Coronary artery (tissue), 2 donors: ENCODE data around the gene SPATA24.
"Not testable (repeated sequence)": the region's sequence is repeated elsewhere in the genome, so short reads cannot be mapped to it uniquely, and the experiment has no call there.

ENCODE experiments used
- DNase-seq: peaks from one replicate; pipeline ENCODE4 v3.0.0-alpha.2; 2017; ENCODE audit warnings: low spot score
- H3K27ac ChIP-seq, 2 donors: fragments of 200-600 bp; sonication (generic); one replicate each; pipeline ENCODE4 v1.5.1; 2016 to 2019
- H3K4me3 ChIP-seq: fragments of 200-600 bp; sonication (generic); 2 replicates; pipeline ENCODE4 v1.5.1; 2016; ENCODE audit warnings: mild to moderate bottlenecking, moderate library complexity
- TF ChIP-seq, protein P1 (sequence below): fragments of 200-600 bp; sonication (generic); IDR thresholded peaks from one replicate; pipeline ENCODE4 v1.5.1; 2019; ENCODE audit warnings: antibody characterized with exemption

Gene SPATA24

DNA sequence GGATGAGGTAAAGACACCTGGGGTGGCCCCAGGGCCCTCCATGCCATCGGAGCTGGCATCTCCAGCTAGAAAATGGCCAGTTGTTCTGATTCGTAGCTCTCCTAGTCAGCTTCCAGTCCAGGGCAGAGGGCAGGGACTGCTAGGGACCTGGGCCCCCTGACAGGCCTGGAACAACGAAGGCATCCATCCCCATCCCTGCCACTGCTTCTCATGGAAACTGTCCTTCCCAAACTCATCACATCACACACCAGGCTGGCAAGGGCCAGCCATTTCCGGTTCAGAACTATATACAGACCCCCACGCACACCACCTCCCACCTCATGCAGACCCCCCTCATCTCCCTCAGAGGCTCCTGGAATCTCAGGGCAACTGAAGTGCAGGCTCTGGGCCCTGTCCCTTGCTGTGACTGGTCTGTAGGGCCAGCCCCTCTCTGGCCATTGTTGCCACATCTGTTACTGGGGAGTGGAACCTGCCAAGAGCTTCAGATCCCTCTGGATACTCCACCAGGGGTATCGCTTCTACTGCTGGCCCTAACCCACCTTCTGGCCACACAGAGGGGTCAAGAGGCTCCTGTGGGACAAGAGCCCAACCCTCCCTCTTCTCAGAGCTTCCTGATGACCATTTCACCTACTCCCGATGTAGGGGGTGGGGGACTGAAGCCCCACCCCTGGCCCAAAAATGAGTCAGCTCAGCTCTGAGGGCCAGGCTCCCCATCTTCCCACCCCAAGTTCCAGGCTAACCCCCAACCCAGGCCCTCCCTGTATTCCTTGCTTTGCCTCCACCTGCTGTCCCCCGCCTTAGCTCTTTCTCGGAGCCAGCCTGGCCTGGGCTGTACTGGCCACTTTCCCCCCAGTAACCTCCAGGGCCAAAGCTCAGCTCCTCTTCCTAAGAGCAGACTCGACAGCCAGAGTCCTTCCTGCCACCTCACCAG is 13.0 kb downstream of the SPATA24 start:
- peak overlapping the region in 1 of 2 donors; percentile 39 for H3K27ac ChIP-seq
- no peak overlapping the region for H3K4me3 ChIP-seq
- TF ChIP-seq, protein P1, sequence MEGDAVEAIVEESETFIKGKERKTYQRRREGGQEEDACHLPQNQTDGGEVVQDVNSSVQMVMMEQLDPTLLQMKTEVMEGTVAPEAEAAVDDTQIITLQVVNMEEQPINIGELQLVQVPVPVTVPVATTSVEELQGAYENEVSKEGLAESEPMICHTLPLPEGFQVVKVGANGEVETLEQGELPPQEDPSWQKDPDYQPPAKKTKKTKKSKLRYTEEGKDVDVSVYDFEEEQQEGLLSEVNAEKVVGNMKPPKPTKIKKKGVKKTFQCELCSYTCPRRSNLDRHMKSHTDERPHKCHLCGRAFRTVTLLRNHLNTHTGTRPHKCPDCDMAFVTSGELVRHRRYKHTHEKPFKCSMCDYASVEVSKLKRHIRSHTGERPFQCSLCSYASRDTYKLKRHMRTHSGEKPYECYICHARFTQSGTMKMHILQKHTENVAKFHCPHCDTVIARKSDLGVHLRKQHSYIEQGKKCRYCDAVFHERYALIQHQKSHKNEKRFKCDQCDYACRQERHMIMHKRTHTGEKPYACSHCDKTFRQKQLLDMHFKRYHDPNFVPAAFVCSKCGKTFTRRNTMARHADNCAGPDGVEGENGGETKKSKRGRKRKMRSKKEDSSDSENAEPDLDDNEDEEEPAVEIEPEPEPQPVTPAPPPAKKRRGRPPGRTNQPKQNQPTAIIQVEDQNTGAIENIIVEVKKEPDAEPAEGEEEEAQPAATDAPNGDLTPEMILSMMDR = no peak
- no peak for DNase-seq

DNA sequence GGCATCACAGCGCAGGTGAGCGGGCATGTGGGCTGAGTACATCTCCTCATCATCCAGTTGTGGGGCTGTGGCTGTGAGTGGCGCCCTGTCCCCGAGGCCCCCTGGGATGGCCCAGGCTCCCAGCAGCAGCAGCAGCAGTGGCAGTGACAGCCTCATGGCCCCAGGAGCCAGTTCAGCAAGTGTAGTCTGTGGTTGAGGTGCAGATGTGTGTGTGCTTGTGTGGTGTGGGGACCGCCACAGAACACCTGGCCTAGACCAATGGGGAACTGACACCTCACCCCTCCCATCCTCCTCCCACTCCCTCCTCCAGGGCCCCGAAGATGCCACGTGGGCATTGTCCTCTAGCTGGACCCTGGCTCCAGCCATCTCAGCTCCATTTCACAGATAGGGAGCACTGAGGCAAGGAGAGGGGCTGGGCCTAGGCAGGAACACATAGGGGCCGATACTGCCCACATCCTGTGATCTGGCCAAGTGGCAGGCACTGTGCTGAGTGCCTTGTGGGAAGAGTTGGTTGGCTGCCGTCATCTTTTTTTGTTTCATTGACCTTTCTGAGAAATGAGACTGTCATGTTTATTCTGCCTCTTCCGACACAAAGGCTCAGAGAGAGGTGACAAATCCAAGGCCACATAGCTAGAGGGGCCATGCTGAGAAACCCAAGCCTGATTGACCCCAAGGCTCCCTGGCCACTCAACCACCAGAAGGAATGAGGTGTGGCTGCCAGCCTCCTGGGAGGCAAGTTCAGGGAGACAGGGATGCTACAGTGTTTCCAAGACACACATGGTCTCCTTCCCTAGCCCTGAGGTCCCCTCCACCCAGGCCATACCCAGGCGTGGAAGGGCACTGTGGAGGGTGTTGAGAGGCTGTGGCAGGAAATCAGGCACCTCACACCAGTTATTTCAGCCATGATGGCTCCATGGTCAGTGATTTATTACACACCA is 13.9 kb downstream of the SPATA24 start, which contains the start of gene MZB1:
TSS of gene MZB1 (minus strand) at position 213 of the 938 bp plus-strand sequence. CDS start at position 156, 57 bp downstream.
- no peak within 1 kb of the TSS for H3K4me3 ChIP-seq

DNA sequence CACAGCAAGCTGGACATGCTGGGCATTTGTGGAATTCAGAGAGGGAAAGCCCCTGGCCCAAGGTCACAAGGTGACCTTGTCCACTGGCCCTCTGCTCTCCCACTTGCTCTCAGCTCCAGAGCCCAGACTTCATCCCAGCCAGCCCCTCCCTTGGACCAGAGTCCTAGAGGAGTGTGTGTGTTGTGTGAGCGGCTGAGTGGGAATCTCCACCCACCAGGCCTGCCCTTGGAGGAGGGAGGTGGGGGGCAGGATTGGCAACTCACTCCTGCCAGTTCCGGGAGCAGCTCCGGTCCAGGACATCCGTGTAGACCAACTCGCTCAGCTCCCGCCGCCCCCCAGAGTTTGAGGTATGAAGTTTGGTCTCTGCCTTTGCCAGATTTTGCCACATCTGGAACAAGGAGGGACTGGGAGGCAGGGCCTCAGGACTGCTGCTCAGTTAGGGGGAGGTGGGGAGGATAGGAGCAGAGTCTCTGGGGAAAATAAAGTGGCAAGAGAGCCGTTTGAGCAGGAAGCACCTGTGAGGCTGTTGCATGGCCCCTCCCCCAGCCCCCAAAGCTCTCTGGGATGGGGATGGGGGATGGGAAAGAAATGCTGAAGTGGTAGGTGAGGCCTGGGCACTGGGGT is 15.6 kb downstream of the SPATA24 start:
- H3K4me3 ChIP-seq = no peak overlapping the region
- H3K27ac ChIP-seq = no peak overlapping the region
- no peak for DNase-seq

More for the DNA sequence above, 13.9 kb downstream of the SPATA24 start, which contains the start of gene MZB1:
- H3K27ac ChIP-seq = peak within 1 kb of the TSS in 1 of 2 donors; percentile 39
- no peak for DNase-seq
- TF ChIP-seq, protein P1 = no peak

DNA sequence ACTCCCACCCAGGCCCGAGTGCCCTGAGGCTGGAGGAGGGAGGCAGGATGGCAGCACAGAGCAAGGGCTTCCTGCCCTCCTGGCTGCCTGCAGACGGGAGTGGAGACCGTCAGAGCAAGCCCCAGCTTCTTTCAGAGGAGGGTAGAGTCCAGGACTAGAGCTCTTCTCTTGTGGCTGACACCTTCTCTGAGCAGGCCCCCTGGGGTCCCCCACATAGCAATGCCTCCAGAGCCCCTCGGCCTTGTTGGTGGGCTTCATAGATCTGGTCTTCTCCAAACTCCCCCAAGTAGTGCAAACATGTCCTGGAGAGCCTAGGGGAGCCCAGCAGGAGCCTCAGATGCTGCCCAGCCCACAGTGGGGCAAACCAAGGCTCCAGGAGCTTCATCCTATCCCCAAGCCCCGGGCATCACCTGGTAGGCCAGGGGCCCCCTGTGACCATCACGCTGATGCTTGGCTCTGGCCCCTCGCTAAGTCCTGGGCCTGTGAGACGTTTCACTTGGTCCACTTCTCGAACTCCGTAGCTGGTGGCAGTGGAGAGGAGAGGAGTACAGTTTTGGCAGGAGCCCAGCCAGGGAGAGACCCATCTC is 16.2 kb downstream of the SPATA24 start:
- TF ChIP-seq, protein P1 = no peak
- Histone ChIP-seq H3K4me3 (no peak overlapping the region), H3K27ac (no peak overlapping the region)
- no peak for DNase-seq

More for the DNA sequence above, 15.6 kb downstream of the SPATA24 start:
- TF ChIP-seq, protein P1 = no peak

DNA sequence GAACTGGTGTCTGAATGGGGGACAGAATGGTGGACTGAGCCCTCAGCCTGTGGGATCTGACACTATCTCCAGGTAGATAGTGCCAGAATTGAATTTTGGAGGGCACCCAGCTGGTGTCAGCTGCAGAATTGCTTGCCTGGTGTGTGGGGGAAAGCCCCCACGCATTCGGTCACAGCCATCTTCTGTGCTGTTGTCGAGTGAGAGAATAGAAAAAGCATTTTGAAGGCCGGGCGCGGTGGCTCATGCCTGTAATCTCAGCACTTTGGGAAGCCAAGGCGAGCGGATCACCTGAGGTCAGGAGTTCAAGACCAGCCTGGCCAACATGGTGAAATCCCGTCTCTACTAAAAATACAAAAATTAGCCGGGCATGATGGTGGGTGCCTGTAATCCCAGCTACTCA is 16.9 kb downstream of the SPATA24 start:
- not testable (repeated sequence) for H3K4me3 ChIP-seq, DNase-seq, H3K27ac ChIP-seq

DNA sequence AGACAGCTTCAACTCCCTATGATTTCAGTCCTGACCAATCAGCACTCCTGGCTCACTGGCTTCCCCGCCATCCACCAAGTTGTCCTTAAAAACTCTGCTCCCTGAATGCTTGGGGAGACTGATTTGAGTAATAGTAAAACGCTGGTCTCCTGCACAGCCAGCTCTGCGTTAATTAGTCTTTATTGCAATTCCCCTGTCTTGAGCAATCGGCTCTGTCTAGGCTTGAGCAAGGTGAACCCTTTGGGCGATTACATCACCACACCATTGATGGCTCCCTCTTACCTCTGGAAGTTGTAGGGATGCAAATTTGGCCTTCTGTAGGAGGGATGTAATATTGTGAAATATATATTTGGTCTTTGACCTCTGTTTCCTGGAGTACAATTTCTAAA is 17.8 kb downstream of the SPATA24 start:
- no peak for DNase-seq
- Histone ChIP-seq H3K4me3 (no peak overlapping the region), H3K27ac (no peak overlapping the region)
- TF ChIP-seq, protein P1 = no peak
